ENCODE measurements around the gene AGAP1. TPM values are rescaled to one million over a fixed set of nuclear protein-coding genes. Genes with fewer than 3 reads are reported as not detected.

Gene AGAP1
- total RNA-seq, 1 donor from 2014 or later = 44.0 TPM

DNA sequence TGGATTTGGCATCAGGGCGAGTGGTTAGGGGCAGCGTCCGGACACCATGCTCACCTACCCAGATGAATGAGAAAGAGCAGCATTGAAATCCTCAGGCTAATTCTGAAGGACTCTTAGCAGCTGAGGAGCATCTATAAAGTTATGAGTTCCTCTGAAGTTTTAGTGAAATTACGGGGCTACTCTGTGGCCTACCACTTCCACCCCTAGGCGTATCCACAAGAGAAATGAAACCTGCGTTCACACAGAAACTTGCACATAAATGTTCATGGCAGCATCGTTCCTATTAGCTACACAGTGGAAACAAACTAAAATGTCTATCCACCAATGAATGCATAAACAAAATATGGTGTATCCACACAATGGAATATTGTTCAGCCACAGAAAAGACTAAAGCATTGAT lies 576.4 kb downstream of the AGAP1 start:
- TF ChIP-seq, protein P1, sequence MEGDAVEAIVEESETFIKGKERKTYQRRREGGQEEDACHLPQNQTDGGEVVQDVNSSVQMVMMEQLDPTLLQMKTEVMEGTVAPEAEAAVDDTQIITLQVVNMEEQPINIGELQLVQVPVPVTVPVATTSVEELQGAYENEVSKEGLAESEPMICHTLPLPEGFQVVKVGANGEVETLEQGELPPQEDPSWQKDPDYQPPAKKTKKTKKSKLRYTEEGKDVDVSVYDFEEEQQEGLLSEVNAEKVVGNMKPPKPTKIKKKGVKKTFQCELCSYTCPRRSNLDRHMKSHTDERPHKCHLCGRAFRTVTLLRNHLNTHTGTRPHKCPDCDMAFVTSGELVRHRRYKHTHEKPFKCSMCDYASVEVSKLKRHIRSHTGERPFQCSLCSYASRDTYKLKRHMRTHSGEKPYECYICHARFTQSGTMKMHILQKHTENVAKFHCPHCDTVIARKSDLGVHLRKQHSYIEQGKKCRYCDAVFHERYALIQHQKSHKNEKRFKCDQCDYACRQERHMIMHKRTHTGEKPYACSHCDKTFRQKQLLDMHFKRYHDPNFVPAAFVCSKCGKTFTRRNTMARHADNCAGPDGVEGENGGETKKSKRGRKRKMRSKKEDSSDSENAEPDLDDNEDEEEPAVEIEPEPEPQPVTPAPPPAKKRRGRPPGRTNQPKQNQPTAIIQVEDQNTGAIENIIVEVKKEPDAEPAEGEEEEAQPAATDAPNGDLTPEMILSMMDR (IDR thresholded peaks at IDR 0.05; ENCODE audit: unreplicated experiment) = no peak
- H3K4me3 Mint-ChIP-seq = no peak overlapping the region
- no peak for DNase-seq (ENCODE audit: low spot score in 2 of 2, unreplicated experiment in 2 of 2)
- H3K4me1 Mint-ChIP-seq = no peaks in the 10 kb centered on the region
- no peaks in the 10 kb centered on the region for H3K9me3 Mint-ChIP-seq
- no peaks in the 10 kb centered on the region for H3K27me3 Mint-ChIP-seq (ENCODE audit: low read depth)
- H3K27ac Mint-ChIP-seq = no peak overlapping the region
- peaks cover 5% of the 10 kb centered on the region for H3K36me3 Mint-ChIP-seq

- peaks cover 5% of the 10 kb centered on the region for H3K4me1 Mint-ChIP-seq
- TF ChIP-seq, protein P1 (IDR thresholded peaks at IDR 0.05; ENCODE audit: unreplicated experiment) = no peak
- H3K4me3 Mint-ChIP-seq = no peak overlapping the region
- H3K36me3 Mint-ChIP-seq = peaks cover 3% of the 10 kb centered on the region
- DNase-seq (ENCODE audit: low spot score in 2 of 2, unreplicated experiment in 2 of 2) = no peak
- no peaks in the 10 kb centered on the region for H3K9me3 Mint-ChIP-seq
- H3K27ac Mint-ChIP-seq = no peak overlapping the region
- no peaks in the 10 kb centered on the region for H3K27me3 Mint-ChIP-seq (ENCODE audit: low read depth)
These were observed 579.4 kb downstream of the AGAP1 start for GRCh38 chr2:236073246-236073645.

GRCh38 chr2:236073867-236074655 lies 580.2 kb downstream of the AGAP1 start:
- peaks cover 3% of the 10 kb centered on the region for H3K36me3 Mint-ChIP-seq
- no peak for DNase-seq (ENCODE audit: low spot score in 2 of 2, unreplicated experiment in 2 of 2)
- no peak overlapping the region for H3K4me3 Mint-ChIP-seq
- H3K27me3 Mint-ChIP-seq (ENCODE audit: low read depth) = no peaks in the 10 kb centered on the region
- no peaks in the 10 kb centered on the region for H3K9me3 Mint-ChIP-seq
- peaks cover 11% of the 10 kb centered on the region for H3K4me1 Mint-ChIP-seq
- no peak overlapping the region for H3K27ac Mint-ChIP-seq
- TF ChIP-seq, protein P1 (IDR thresholded peaks at IDR 0.05; ENCODE audit: unreplicated experiment) = no peak

- Mint-ChIP-seq H3K36me3 (peaks cover 2% of the 10 kb centered on the region), H3K4me1 (peaks cover 11% of the 10 kb centered on the region)
These were observed 582.0 kb downstream of the AGAP1 start for GRCh38 chr2:236075802-236076201.

GRCh38 chr2:236078297-236079255 lies 584.7 kb downstream of the AGAP1 start:
- H3K4me1 Mint-ChIP-seq = peaks cover 15% of the 10 kb centered on the region
- H3K27me3 Mint-ChIP-seq (ENCODE audit: low read depth) = no peaks in the 10 kb centered on the region
- H3K36me3 Mint-ChIP-seq = peaks cover 2% of the 10 kb centered on the region
- TF ChIP-seq, protein P1 (IDR thresholded peaks at IDR 0.05; ENCODE audit: unreplicated experiment) = no peak
- no peak overlapping the region for H3K27ac Mint-ChIP-seq
- DNase-seq (ENCODE audit: low spot score in 2 of 2, unreplicated experiment in 2 of 2) = no peak
- H3K4me3 Mint-ChIP-seq = no peak overlapping the region
- peaks cover 5% of the 10 kb centered on the region for H3K9me3 Mint-ChIP-seq

More at GRCh38 chr2:236075802-236076201, 582.0 kb downstream of the AGAP1 start:
- Mint-ChIP-seq H3K27ac (no peak overlapping the region), H3K4me3 (no peak overlapping the region), H3K9me3 (peaks cover 5% of the 10 kb centered on the region), H3K27me3 (ENCODE audit: low read depth) (no peaks in the 10 kb centered on the region)
- no peak for DNase-seq (ENCODE audit: low spot score in 2 of 2, unreplicated experiment in 2 of 2)
- TF ChIP-seq, protein P1 (IDR thresholded peaks at IDR 0.05; ENCODE audit: unreplicated experiment) = no peak

Data from mesothelial cell of epicardium (in vitro differentiated cells).